HG03139 (cell line): ENCODE results near the gene ZNF280B.
"Not testable (repeated sequence)": the region's sequence is repeated elsewhere in the genome, so short reads cannot be mapped to it uniquely, and the experiment has no call there.

Source experiments
- ATAC-seq: cut with Tn5 transposase; IDR thresholded peaks from one replicate; pipeline ENCODE4 v1.9.1; 2021; ENCODE audit not compliant: unreplicated experiment

ZNF280B gene

DNA sequence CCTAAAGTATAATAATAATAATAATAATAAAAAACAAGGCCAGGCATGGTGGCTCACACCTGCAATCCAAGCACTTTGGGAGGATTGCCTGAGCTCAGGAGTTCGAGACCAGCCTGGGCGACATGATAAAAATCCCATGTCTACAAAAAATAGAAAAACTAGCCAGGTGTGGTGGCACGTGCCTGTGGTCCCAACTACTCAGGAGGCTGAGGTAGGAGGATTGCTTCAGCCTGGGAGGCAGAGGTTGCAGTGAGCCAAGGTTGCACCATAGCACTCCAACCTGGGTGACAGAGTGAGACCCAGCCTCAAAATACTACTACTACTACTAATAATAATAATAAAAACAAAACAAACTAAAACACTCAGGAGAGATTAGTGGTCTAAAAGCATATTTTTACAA is 27.1 kb upstream of the ZNF280B start:
- no peak for ATAC-seq

DNA sequence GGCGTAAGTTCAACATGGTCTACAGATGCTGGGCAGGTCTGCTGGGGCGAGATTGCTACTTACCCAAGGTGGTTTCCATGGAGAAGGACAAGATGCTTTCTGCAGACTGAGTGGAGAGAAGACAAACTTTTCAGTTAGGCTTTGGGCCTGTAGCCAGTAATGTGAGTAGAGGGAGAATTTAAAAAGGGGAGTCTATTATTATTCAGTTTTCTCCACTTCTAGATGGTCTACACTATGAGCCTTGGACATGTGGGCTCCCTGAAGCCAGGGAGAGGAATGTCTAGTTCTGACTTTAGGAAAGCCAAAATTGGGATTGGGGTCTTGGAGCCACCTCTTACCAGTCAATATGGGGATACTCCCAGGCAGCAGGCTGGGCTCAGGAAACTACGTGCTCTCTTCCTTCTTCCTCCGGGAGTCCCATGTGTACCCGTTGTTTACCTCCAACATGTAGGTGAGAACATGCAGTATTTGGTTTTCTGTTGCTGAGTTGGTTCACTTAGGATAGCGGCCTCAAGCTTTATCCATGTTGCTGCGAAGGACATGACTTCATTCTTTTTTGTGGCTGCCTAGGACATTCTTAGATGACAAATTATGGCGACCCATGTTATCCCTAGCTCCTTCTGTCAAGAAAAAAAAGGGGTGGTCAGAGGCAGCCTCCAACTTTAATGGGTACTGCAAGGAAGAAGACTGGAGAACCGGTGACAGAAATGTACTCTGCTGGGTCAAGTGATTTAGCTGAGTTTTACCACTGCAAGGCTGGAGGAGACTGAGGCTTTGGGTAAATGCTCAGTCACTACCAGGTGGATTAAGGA is 26.3 kb upstream of the ZNF280B start:
- no peak for ATAC-seq

GRCh38 chr22:22533863-22534262 is 25.3 kb upstream of the ZNF280B start:
- ATAC-seq: no peak

- ATAC-seq: no peak
These were observed 24.9 kb upstream of the ZNF280B start for GRCh38 chr22:22533417-22533816.

DNA sequence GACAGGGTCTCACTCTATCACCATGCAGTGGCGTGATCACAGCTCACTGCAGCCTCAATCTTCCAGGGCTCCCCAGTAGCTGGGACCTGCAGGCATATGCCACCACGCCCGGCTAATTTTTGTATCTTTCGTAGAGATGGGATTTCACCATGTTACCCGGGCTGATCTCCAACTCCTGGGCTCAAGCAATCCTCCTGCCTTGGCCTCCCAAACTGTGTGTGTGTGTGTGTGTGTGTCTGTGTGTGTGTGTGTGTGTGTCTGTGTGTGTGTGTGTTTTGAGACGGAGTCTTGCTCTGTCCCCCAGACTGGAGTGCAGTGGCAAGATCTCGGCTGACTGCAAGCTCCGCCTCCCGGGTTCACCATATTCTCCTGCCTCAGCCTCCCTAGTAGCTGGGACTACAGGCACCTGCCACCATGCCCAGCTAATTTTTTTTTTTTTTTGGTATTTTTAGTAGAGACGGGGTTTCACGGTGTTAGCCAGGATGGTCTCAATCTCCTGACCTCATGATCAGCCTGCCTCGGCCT is 24.1 kb upstream of the ZNF280B start:
- ATAC-seq: not testable (repeated sequence)

GRCh38 chr22:22531770-22532546 is 23.4 kb upstream of the ZNF280B start:
- ATAC-seq: no peak

- no peak for ATAC-seq
These were observed 20.2 kb upstream of the ZNF280B start for GRCh38 chr22:22528780-22529179.

- ATAC-seq: no peak
These were observed 18.8 kb upstream of the ZNF280B start for GRCh38 chr22:22527312-22527711.

DNA sequence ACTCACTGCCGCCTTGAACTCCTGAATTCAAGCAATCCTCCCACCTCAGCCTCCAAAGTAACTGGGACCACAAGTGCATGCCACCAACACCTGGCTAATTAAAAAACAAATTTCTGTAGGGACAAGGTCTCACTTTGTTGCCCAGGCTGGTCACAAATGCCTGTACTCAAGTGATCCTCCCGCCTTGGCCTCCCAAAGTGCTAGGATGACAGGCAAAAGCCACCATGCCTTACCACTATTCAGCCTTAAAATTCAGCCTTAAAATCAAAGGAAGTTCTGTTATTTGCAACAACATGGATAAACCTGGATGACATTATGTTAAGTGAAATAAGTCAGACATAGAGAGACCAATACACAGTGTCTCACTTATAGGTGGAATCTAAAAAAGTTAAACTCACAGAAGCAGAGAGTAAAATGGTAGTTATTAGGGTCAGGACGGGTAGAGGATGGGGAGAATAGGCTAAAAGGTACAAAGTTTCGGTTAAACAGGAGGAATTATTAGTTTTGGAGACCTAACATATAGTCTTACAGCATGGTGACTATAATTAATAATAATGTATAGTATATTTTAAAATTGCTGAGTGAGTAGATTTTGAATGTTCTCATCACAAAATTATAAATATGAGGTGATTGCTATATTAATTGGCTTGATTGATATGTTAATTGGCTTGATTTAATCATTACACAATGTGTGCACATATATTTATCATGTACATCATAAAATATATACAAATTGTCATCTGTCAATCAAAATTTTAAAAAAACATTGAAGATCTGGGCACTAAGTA is 17.8 kb upstream of the ZNF280B start:
- no peak for ATAC-seq

GRCh38 chr22:22523494-22523893 is 15.0 kb upstream of the ZNF280B start:
- ATAC-seq: no peak

DNA sequence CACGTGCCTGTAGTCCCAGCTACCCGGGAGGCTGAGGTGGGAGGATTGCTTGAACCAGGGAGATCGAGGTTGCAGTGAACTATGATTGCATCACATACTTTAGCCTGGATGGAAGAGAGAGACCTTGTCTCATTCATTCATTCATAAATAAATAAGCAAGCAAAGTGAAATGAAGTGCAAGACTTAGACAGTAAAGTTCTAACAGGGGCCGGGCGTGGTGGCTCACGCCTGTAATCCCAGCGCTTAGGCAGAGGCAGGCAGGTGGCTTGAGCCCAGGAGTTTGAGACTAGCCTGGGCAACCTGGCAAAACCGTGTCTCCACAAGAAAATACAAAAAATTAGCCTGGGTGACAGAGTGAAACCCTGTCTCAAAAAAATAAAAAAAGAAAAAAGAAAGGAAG is 13.1 kb upstream of the ZNF280B start:
- ATAC-seq: no peak

GRCh38 chr22:22520667-22521602 is 12.4 kb upstream of the ZNF280B start:
- no peak for ATAC-seq

GRCh38 chr22:22520020-22520656 is 11.6 kb upstream of the ZNF280B start, which contains the start of gene ZNF280A:
TSS of gene ZNF280A (minus strand) at chr22:22520270. CDS start at chr22:22515630, 4,640 bp downstream.
- no peak for ATAC-seq

DNA sequence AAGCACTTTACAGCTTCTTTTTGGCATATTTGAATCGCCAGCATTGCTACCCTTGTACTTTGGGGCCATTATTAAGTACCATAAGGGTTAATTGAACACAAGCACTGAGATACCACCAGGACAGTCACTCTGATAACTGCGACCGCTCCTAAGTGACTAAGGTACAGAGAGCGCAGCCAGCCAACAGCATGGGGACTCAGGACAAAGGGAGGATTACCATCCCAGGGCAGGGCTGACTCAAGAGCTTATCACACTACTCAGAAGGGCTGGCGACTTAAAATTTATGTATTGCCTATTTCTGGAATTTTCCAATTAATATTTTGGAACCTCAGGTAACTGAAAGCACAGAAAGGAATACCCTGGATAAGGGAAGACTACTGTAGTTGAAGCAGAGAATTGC is 11.0 kb upstream of the ZNF280B start:
- no peak for ATAC-seq

DNA sequence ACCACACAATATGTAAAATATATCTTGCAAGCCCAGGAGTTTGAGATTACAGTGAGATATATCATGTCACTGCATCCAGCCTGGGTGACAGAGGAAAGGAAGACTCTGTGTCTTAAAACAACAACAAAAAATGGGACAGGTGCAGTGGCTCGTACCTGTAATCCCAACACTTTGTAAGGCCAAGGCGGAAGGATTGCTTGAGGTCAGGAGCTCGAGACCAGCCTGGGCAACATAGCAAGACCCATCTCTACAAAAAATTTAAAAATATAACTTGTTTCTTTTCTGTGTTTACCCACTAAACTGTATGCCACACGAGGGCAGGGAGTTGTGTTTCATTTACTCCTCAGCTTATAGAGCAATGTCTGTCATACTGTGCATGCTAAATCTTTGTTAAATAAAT is 8.4 kb upstream of the ZNF280B start:
- no peak for ATAC-seq

DNA sequence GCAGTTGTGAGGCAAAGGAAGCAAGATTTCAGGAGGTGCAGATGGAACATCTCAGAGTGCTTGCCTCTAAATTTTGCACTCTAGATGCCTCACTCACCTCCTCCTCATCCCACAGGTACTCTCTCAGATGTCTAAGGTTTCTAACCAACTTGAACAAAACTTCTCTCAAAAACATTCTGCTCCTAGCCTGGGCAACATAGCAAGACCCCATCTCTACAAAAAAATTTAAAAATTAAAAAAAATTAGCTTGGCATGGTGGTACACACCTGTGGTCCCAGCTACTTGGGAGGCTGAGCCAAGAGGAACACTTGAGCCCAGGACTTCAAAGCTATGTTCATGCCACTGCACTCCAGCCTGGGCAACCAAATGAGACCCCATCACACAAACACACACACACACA is 7.3 kb upstream of the ZNF280B start:
- no peak for ATAC-seq

DNA sequence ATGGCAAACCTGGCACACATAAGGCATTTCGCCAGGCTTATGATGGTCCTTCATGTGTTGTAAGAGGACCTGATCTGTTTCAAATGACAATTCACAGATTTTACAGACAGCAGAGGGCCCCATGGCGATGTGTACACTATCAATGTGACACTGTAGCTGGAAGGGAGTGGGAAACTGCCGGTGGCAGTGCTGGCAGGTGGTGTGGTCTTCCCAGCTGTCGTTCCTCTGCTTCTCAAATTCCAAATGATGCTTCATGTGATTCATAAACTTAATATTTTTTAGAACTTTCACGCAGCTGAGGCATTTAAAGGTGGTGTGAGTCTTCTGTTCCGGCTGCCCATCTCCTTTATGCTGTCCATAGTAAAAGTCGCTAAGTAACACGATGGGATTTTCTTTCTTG is 5.9 kb upstream of the ZNF280B start:
- ATAC-seq: not testable (repeated sequence)

GRCh38 chr22:22513619-22514018 is 5.1 kb upstream of the ZNF280B start:
- ATAC-seq: no peak

DNA sequence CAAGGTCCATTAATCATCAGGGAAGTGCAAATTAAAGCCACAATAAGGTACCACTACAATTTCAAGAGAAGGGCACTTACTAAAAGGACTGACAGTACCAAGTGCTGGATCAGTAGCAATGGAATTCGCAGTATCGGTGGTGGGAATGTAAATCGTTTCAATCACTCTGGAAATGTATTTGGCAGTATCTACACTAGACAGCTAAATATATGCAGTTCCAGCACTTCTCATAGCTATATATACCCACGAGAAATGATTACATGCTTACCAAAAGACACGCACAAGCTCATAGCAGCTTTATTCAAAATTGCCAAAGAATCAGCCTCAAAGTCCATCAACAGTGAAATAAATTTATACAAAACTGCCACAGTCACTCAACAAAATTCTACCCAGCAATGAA is 4.4 kb upstream of the ZNF280B start:
- no peak for ATAC-seq

DNA sequence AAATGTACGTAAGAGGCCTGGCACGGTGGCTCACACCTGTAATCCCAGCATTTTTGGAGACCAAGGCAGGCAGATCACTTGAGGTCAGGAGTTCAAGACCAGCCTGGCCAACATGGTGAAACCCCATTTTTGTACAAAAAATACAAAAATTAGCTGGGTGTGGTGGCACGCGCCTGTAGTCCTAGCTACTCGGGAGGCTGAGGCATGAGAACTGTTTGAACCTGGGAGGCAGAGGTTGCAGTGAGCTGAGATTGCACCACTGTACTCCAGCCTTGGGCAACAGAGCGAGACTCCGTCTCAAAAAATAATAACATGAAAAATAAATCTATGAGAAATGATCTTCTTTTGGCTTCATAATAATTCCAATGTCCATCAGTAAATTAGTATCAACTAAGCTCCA is 2.3 kb upstream of the ZNF280B start:
- not testable (repeated sequence) for ATAC-seq
